Psoas muscle (tissue), 8 donors: ENCODE data around the gene IL17REL. TPM values are rescaled to one million over a fixed set of nuclear protein-coding genes. Genes with fewer than 3 reads are reported as not detected.

Source experiments
- ATAC-seq, 4 donors: fragments of 200-7000 bp; cut with Tn5 transposase; one replicate each; pipeline ENCODE4 v1.9.1; 2020; ENCODE audit warnings: moderate library complexity in 3 of 4, mild to moderate bottlenecking in 2 of 4
- DNase-seq, 2 donors: peaks; one replicate each; pipeline ENCODE4 v3.0.0-alpha.2; 2020
- H3K27ac ChIP-seq: fragments of 200-600 bp; one replicate; pipeline ENCODE4 v1.8.0; 2022
- H3K27me3 ChIP-seq, 3 donors: fragments of 200-600 bp in 1 of 3; one replicate each; pipeline versions ENCODE4 v1.6.1 to v1.8.0; 2013 to 2022; ENCODE audit warnings: low read length in 2 of 3, mild to moderate bottlenecking in 2 of 3, moderate library complexity in 1 of 3; ENCODE audit not compliant: insufficient read depth in 3 of 3
- H3K36me3 ChIP-seq, 2 donors: fragments of 200-600 bp in 1 of 2; one replicate each; pipeline versions ENCODE4 v1.6.1 to v1.8.0; 2013 to 2022; ENCODE audit warnings: low read depth in 1 of 2, mild to moderate bottlenecking in 1 of 2, moderate library complexity in 1 of 2; ENCODE audit not compliant: insufficient read depth in 1 of 2
- H3K4me1 ChIP-seq: fragments of 200-600 bp; one replicate; pipeline ENCODE4 v1.8.0; 2022
- H3K4me3 ChIP-seq: fragments of 200-600 bp; one replicate; pipeline ENCODE4 v1.8.0; 2022; ENCODE audit warnings: mild to moderate bottlenecking
- H3K9me3 ChIP-seq: fragments of 200-600 bp; one replicate; pipeline ENCODE4 v1.8.0; 2022
- CTCF ChIP-seq: fragments of 200-600 bp; IDR thresholded peaks from one replicate; pipeline ENCODE4 v1.8.0; 2022; ENCODE audit warnings: antibody characterized with exemption
- WGBS, 3 donors: extraction: QIAGEN DNeasy Blood & Tissue Kit; methylation state at CpG; one replicate each; pipeline versions ENCODE4 v1.1.6 to v1.1.7; 2013; 5-methylcytosine and 5-hydroxymethylcytosine counted together
- intact Hi-C, 2 donors: fragments of 100-400 bp; cut with DNase I; formaldehyde crosslinking; loops; one replicate each; pipeline versions ENCODE4 v1.11.0 to v1.14.2; 2022
- polyA plus RNA-seq, 3 donors: library from polyadenylated mRNA; stranded (reverse); fragments of 200-250 nt; gene quantifications; one replicate each; pipeline ENCODE4 v1.2.3, GENCODE V29; 2013
- total RNA-seq, 4 donors: library from RNA; stranded (reverse); fragmentation: NEBNext Ultra II Directional in 2 of 4; extraction: Animal tissue kit (Norgen Biotek cat#: 25700) in 2 of 4; gene quantifications; one replicate each; pipeline versions ENCODE4 v1.2.1 to v1.2.4, GENCODE V29; 2021 to 2023
- donor health status: healthy with polysubstance abuse.
- donor health status: DM: no; HTN: no; CAD: no; lungs with moderate emphysema.
- donor health status: Bipolar disorder and iron deficiency.
- donor health status: healthy.
- donor health status: DM: yes; HTN: yes; CAD: no.
- donor health status: DM: no; HTN: no; CAD: no.
- donor health status: DM: no; HTN: no; CAD: no.
- donor health status: DM: yes; HTN: yes; CAD: no.

Gene IL17REL
- total and polyA plus RNA-seq, 7 donors = not detected

- H3K27ac ChIP-seq = no peak overlapping the region
- peaks cover 0 to 4% (median 0%) of the 10 kb centered on the region in 3 donors for H3K27me3 ChIP-seq
- no peak overlapping the region for H3K4me3 ChIP-seq
- no peaks in the 10 kb centered on the region for H3K9me3 ChIP-seq
- ATAC-seq (no peak), DNase-seq (no peak)
- peaks cover 5% of the 10 kb centered on the region for H3K4me1 ChIP-seq
- intact Hi-C loops = loop anchor here in 1 of 2 donors (10.0 kb wide), 1 partner anchor 230 kb away; no protein-coding TSS in a partner anchor
- no peaks in the 10 kb centered on the region for H3K36me3 ChIP-seq
- WGBS, 3 donors = 90 to 93% (median 93%) methylated on average over 21 of the region's 21 CpGs
- TF ChIP-seq CTCF = no peak
Observed at GRCh38 chr22:49994361-49995040, 18.1 kb downstream of the IL17REL start.

- peaks cover 5% of the 10 kb centered on the region for H3K4me1 ChIP-seq
- H3K9me3 ChIP-seq = no peaks in the 10 kb centered on the region
- TF ChIP-seq CTCF = no peak
- WGBS, 3 donors = 69 to 73% (median 71%) methylated on average over 11 of the region's 11 CpGs
- peak in 3 of 4 donors; percentile 4 to 25 (median 16) for ATAC-seq
- no peak overlapping the region for H3K27ac ChIP-seq
- no peaks in the 10 kb centered on the region for H3K36me3 ChIP-seq
- peak in 1 of 2 donors; percentile 56 for DNase-seq
- intact Hi-C loops = loop anchor here in 1 of 2 donors (1.0 to 10.0 kb wide), 2 partner anchors 63 to 229 kb away; no protein-coding TSS in a partner anchor
- no peaks in the 10 kb centered on the region for H3K27me3 ChIP-seq
- H3K4me3 ChIP-seq = no peak overlapping the region
Observed at GRCh38 chr22:49993649-49994360, 18.8 kb downstream of the IL17REL start.

- 19 to 27% (median 26%) methylated on average over 21 to 23 of the region's 23 CpGs for WGBS, 3 donors
- Histone ChIP-seq H3K27me3 (no peaks in the 10 kb centered on the region), H3K27ac (no peak overlapping the region), H3K4me1 (peaks cover 5% of the 10 kb centered on the region), H3K4me3 (no peak overlapping the region), H3K9me3 (no peaks in the 10 kb centered on the region), H3K36me3 (no peaks in the 10 kb centered on the region)
- intact Hi-C loops = loop anchor here in 1 of 2 donors (1.0 to 10.0 kb wide), 2 partner anchors 62 to 228 kb away; no protein-coding TSS in a partner anchor
- peak; percentile 90 to 97 (median 91) for ATAC-seq
- TF ChIP-seq CTCF = peak; percentile 73
- DNase-seq = peak; percentile 63 to 84
Observed at GRCh38 chr22:49992921-49993648, 19.5 kb downstream of the IL17REL start.

- WGBS, 3 donors = 82 to 88% (median 86%) methylated on average over 7 of the region's 7 CpGs
Observed at GRCh38 chr22:49991907-49992533, 20.5 kb downstream of the IL17REL start.

More at GRCh38 chr22:49991907-49992533, 20.5 kb downstream of the IL17REL start:
- TF ChIP-seq CTCF = no peak
- Histone ChIP-seq H3K36me3 (no peaks in the 10 kb centered on the region), H3K9me3 (no peaks in the 10 kb centered on the region), H3K4me1 (peaks cover 5% of the 10 kb centered on the region), H3K27me3 (no peaks in the 10 kb centered on the region), H3K27ac (no peak overlapping the region), H3K4me3 (no peak overlapping the region)
- intact Hi-C loops = loop anchor here in 1 of 2 donors (10.0 kb wide), 1 partner anchor 227 kb away; no protein-coding TSS in a partner anchor
- no peak for DNase-seq
- no peak for ATAC-seq
